Fibroblast of skin of back (primary cell): ENCODE measurements around the gene PRM2.

Experiments
- DNase-seq: peaks from one replicate; pipeline ENCODE4 v3.0.0-alpha.2; 2013

Gene PRM2

GRCh38 chr16:11289202-11289601 lies 12.9 kb upstream of the PRM2 start:
- DNase-seq: no peak

- no peak for DNase-seq
These were observed 9.6 kb upstream of the PRM2 start for GRCh38 chr16:11285842-11286241.

- DNase-seq: no peak
These were observed 7.6 kb upstream of the PRM2 start for GRCh38 chr16:11283820-11284248.

- DNase-seq: no peak
These were observed 4.6 kb upstream of the PRM2 start, which contains the start of gene PRM1 for GRCh38 chr16:11280616-11281522. TSS of gene PRM1 (minus strand) at chr16:11281330. CDS start at chr16:11281238, 92 bp downstream.

GRCh38 chr16:11278681-11279628 lies 2.7 kb upstream of the PRM2 start:
- no peak for DNase-seq

- no peak for DNase-seq
These were observed 1.5 kb upstream of the PRM2 start for GRCh38 chr16:11277607-11278337.

- no peak for DNase-seq
These were observed 765 bp upstream of the PRM2 start for GRCh38 chr16:11276896-11277593.

GRCh38 chr16:11274964-11275363 lies 1.3 kb downstream of the PRM2 start:
- no peak for DNase-seq

GRCh38 chr16:11273721-11274324 lies 2.5 kb downstream of the PRM2 start:
- DNase-seq: no peak

GRCh38 chr16:11272921-11273720 lies 3.2 kb downstream of the PRM2 start, which contains the start of gene PRM3:
TSS of gene PRM3 (minus strand) at chr16:11273629. CDS start at chr16:11273595, 34 bp downstream.
- DNase-seq: no peak

- no peak for DNase-seq
These were observed 3.8 kb downstream of the PRM2 start for GRCh38 chr16:11272484-11272883.

- DNase-seq: no peak
These were observed 4.7 kb downstream of the PRM2 start for GRCh38 chr16:11271610-11272009.

- no peak for DNase-seq
These were observed 5.6 kb downstream of the PRM2 start for GRCh38 chr16:11270602-11271162.

- no peak for DNase-seq
These were observed 7.3 kb downstream of the PRM2 start, which contains the start of gene TNP2 for GRCh38 chr16:11268921-11269375. TSS of gene TNP2 (minus strand) at chr16:11269325. CDS start at chr16:11269262, 63 bp downstream.

GRCh38 chr16:11265124-11265523 lies 11.2 kb downstream of the PRM2 start:
- no peak for DNase-seq

- no peak for DNase-seq
These were observed 12.0 kb downstream of the PRM2 start for GRCh38 chr16:11264155-11264832.

- no peak for DNase-seq
These were observed 12.5 kb downstream of the PRM2 start for GRCh38 chr16:11263737-11264136.

- DNase-seq: no peak
These were observed 13.4 kb downstream of the PRM2 start for GRCh38 chr16:11262915-11263314.

GRCh38 chr16:11260596-11260966 lies 15.7 kb downstream of the PRM2 start:
- no peak for DNase-seq
